Ishikawa (cell line): ENCODE results near the gene ARHGAP40.

ENCODE experiments used
- CREB1 ChIP-seq: IDR thresholded peaks from 2 replicates; pipeline ENCODE4 v1.6.1; 2012; ENCODE audit warnings: low read depth
- EGR1 ChIP-seq: IDR thresholded peaks from 2 replicates; pipeline ENCODE4 v1.6.1; 2012
- FOXM1 ChIP-seq: IDR thresholded peaks from 2 replicates; pipeline ENCODE4 v1.6.1; 2012; ENCODE audit warnings: low read depth, borderline replicate concordance
- NFIC ChIP-seq: IDR thresholded peaks from 2 replicates; pipeline ENCODE4 v1.6.1; 2012
- TCF12 ChIP-seq: IDR thresholded peaks from 2 replicates; pipeline ENCODE4 v1.6.1; 2012; ENCODE audit warnings: low read depth
- TEAD4 ChIP-seq: IDR thresholded peaks from 2 replicates; pipeline ENCODE4 v1.6.1; 2012
- YY1 ChIP-seq: IDR thresholded peaks from 2 replicates; pipeline ENCODE4 v1.6.1; 2012; ENCODE audit warnings: low read depth
- TF ChIP-seq, protein P1 (sequence below): IDR thresholded peaks from 2 replicates; pipeline ENCODE4 v1.6.1; 2012
- TF ChIP-seq, protein P2 (sequence below): IDR thresholded peaks from 2 replicates; pipeline ENCODE4 v1.6.1; 2012; ENCODE audit warnings: low read depth, mild to moderate bottlenecking

GRCh38 chr20:38554986-38555385 is 46.6 kb upstream of the ARHGAP40 start:
- TF ChIP-seq, protein P1, sequence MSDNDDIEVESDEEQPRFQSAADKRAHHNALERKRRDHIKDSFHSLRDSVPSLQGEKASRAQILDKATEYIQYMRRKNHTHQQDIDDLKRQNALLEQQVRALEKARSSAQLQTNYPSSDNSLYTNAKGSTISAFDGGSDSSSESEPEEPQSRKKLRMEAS: no peak
- TF ChIP-seq TEAD4 (no peak), EGR1 (no peak), TCF12 (no peak), FOXM1 (no peak), CREB1 (no peak), YY1 (no peak), NFIC (no peak)
- TF ChIP-seq, protein P2, sequence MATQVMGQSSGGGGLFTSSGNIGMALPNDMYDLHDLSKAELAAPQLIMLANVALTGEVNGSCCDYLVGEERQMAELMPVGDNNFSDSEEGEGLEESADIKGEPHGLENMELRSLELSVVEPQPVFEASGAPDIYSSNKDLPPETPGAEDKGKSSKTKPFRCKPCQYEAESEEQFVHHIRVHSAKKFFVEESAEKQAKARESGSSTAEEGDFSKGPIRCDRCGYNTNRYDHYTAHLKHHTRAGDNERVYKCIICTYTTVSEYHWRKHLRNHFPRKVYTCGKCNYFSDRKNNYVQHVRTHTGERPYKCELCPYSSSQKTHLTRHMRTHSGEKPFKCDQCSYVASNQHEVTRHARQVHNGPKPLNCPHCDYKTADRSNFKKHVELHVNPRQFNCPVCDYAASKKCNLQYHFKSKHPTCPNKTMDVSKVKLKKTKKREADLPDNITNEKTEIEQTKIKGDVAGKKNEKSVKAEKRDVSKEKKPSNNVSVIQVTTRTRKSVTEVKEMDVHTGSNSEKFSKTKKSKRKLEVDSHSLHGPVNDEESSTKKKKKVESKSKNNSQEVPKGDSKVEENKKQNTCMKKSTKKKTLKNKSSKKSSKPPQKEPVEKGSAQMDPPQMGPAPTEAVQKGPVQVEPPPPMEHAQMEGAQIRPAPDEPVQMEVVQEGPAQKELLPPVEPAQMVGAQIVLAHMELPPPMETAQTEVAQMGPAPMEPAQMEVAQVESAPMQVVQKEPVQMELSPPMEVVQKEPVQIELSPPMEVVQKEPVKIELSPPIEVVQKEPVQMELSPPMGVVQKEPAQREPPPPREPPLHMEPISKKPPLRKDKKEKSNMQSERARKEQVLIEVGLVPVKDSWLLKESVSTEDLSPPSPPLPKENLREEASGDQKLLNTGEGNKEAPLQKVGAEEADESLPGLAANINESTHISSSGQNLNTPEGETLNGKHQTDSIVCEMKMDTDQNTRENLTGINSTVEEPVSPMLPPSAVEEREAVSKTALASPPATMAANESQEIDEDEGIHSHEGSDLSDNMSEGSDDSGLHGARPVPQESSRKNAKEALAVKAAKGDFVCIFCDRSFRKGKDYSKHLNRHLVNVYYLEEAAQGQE: no peak
